Measurements from ENCODE around the gene CDCP2.
"Not testable (repeated sequence)": the region's sequence is repeated elsewhere in the genome, so short reads cannot be mapped to it uniquely, and the experiment has no call there.

The CDCP2 gene

GRCh38 chr1:54114001-54114400 is 38.8 kb downstream of the CDCP2 start:
- DNase-seq, result no peak

GRCh38 chr1:54112705-54113368 is 40.0 kb downstream of the CDCP2 start:
- DNase-seq, result no peak

DNA sequence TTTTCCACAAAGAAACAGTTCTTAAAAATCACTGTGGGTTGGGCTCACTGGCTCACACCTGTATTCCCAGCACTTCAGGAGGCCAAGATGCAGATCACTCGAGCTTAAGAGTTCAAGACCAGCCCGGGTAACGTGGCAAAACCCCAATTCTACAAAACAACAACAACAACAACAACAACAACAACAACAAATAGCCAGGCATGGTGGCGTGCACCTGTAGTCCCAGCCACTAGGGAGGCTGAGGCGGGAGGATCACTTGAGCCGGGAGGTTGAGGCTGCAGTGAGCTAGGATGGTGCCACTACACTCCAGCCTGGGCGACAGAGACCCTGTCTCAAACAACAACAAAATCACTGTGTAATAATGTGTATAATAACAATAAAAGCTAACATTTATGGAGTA is 40.8 kb downstream of the CDCP2 start:
- DNase-seq, result no peak

DNA sequence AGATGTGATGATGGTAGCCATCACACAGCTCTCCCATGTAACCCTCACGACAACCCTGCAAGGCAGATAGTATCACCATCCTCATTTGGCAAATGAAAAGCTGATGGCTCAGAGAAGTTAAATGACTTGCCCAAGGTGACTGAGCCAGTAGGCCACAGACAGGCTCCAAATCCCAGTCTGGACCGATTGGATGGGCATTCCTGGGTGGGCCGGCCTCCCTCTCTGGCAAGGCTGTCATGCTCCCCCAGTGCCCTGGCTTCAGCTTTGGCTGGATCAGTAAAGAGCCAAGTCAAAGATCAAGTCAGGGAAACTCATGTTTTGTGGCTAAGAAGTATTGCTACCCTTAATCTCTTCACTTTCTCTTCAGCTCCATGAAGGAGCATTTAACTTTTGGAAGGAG is 41.2 kb downstream of the CDCP2 start:
- DNase-seq, result no peak

DNA sequence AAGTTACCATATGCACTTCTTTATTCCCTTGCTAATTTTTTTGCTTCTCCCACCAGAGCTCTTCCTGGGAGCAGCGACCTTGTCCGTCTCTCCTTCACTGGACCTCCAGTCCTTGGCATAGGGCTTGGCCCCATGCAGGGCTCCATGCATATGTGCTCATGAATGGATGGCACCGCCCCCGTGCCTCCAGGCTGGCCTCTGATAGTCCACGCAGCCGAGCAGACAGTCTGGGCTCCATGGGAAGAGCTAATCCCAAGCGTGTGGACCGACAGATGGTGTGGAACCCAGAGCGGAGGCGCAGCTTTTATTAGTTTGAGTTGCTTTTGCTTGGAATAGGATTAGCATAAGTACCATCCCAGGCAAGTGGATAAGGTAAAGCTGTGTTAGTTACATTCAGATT is 41.8 kb downstream of the CDCP2 start:
- no peak for DNase-seq

DNA sequence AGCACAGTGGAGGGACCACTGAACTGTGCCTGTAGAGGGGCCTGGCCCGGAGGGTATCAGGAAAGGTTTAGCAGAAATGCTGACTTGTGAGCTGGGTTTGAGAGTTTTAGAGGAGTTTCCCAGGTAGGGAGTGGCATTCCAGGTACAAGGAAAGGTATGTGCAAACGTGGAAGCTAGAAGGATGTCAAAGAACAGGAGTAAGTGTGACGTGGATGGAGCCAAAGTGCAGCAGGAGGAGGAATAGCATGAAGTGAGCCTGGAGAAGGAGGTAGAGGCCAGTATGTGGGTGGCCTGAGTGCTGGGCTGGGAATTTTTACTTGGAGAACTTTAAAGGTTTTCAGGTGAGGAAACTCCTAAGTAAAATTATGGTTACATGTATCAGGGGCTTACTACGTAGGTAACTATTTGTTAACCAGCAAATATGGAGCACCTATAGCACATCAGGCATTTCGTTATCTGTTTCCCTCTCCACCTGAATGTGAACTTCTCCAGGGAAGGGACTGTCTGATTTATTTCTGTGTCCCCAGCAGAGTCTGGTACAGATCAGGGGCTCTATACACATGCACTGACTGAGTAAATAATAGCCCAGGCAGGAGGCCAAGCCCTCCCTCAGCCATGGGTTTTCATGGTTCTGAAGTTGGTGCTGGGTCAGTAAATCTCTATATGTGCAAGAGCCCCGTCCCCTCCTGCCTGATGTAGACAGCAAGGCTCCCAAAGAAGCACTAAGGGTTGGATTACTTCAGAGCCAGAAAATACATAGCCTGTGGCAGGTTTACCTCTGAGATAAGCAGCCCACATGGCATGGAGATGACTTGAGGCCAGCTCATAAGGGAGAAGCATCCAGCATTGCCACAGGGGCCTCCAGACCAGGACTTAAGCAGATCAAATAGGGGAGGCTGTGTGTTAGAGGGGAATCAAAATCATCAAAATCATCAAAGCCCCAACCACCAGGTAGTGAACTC is 43.4 kb downstream of the CDCP2 start:
- no peak for DNase-seq

GRCh38 chr1:54108156-54108555 is 44.6 kb downstream of the CDCP2 start:
- no peak for DNase-seq

- no peak for DNase-seq
These were observed 45.7 kb downstream of the CDCP2 start for GRCh38 chr1:54107131-54107530.

DNA sequence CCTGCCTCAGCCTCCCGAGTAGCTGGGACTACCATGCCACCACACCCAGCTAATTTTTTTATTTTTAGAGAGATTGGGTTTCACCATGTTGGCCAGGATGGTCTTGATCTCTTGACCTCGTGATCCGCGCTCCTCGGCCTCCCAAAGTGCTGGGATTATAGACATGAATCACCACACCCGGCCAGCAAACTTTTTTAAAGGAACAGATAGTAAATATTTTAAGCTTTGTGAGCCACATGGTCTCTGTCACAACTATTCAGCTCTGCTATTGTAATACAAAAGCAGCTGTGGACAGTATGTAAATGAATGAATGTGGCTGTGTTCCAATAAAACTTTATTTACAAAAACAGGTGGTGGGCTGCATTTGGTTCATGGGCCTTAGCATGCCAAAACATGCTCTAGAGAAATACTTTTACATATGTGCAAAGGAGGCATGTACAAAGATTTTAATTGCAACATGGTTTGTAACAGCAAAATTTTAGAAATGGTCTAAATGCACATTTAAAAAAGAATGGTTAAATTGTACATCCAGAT is 47.0 kb downstream of the CDCP2 start:
- no peak for DNase-seq

- no peak for DNase-seq
These were observed 47.7 kb downstream of the CDCP2 start for GRCh38 chr1:54105080-54105479.

- not testable (repeated sequence) for DNase-seq
These were observed 48.2 kb downstream of the CDCP2 start for GRCh38 chr1:54104613-54105012.

DNA sequence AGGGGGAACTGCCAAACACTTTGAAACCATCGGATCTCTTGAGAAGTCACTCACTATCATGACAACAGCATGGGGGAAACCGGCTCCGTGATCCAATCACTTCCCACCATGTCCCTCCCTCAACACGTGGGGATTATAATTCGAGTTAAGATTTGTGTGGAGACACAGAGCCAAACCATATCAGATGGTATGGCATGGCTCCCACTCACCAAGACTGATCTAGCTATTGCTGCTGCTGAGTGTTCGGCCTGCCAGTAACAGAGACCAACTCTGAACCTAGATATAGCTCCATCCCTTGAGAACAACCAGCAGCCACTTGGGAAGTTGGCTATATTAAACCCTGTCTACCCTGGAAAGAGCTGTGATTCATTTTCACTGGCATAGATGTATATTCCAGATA is 49.4 kb downstream of the CDCP2 start:
- no peak for DNase-seq

- DNase-seq, result no peak
These were observed 52.3 kb downstream of the CDCP2 start for GRCh38 chr1:54100500-54100899.

DNA sequence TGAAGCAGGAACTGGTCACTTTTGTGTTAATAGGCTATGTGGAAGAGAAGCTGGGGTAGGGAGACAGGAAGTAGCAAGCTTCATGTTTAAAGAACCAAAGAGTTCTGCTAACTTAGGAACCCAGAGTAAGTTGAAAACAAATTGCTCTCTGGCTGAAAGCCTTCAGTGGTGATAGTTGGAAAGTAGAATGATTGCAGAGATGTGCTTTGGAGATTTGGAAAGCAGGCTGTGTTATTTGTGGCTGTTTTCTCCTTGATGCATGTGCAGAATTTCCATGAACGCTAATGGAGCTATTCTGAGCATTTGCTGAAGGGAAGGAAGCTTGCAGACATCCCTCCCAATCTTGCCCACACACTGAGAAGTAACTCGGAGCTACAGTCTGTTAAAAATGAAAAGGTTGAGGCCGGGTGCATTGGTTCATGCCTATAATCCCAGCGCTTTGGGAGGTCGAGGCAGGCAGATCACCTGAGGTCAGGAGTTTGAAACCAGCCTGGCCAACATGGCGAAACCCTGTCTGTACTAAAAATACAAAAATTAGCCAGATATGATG is 53.7 kb downstream of the CDCP2 start:
- DNase-seq, result no peak

DNA sequence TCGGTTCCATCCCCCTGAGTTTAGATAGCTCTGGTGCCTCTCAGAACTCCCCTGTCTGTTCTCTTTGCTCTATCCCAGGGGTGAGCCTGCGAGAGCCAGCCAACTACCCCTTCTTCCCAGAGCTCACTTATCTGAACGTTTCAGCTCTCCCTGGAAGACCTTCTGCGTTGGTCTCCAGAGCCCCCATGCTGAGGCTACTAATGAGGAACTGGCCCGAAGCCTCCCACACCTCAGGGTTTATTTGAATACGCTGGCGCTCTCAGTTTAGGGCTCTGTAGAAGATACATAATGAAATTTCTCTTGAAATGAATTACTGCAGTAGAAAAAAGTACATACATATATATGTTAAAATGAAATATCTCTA is 55.9 kb downstream of the CDCP2 start:
- DNase-seq, result no peak

- DNase-seq, result no peak
These were observed 56.4 kb downstream of the CDCP2 start for GRCh38 chr1:54096227-54096876.

GRCh38 chr1:54095546-54096226 is 57.1 kb downstream of the CDCP2 start:
- DNase-seq, result peak; percentile 15

GRCh38 chr1:54094730-54095105 is 58.1 kb downstream of the CDCP2 start:
- DNase-seq, result not testable (repeated sequence)

DNA sequence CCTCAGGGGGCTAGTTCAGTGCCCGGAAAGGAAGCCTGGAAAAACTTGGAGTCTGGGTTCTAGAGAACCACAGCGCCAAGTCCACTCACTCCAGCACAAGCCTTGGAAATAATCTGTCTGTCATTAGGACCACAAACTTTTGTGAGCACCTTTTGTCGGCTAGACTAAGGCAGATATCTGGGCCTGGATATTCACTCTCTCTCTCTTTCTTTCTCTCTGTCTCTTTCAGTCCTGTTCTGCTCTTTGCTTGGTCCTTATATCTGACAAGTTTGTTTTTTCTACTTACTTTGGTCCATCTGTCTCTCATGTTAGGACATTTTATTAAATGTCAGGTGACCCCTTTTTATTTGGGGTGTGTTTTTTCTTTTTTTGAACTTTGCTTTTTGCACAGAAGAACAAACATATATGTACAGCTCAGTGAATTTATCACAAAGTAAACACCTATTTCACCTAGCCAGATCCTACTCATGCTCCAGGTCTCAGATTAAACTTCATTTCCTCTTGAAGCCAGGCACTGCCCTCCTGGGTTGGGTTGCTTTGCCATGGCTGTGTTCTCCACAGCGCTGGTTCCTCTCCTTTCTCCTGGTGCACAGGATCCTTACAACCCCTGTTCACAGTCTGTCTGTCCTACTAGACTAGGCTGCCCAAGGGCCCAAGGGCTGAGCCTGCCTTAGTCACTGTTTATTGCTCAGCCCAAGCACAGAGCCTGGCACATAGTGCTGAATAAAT is 58.6 kb downstream of the CDCP2 start:
- no peak for DNase-seq

GRCh38 chr1:54091666-54092065 is 61.1 kb downstream of the CDCP2 start:
- no peak for DNase-seq

- DNase-seq, result no peak
These were observed 64.4 kb downstream of the CDCP2 start for GRCh38 chr1:54088385-54088784.

GRCh38 chr1:54086754-54087153 is 66.0 kb downstream of the CDCP2 start:
- no peak for DNase-seq

Measured in NCI-H748 treated with DMSO at 0.1 percent for 48 hours (cell line).